Measurements from ENCODE around the gene TRPM6.
"Not testable (repeated sequence)": the region's sequence is repeated elsewhere in the genome, so short reads cannot be mapped to it uniquely, and the experiment has no call there.

The TRPM6 gene

GRCh38 chr9:74887041-74887980 lies at the start of gene TRPM6:
Gene TRPM6, minus strand, starts transcription at chr9:74887921. Its CDS starts 65 bp downstream, at chr9:74887856.
- Mint-ChIP-seq H3K4me1 (ENCODE audit: low read depth) (peaks cover 10% of the 10 kb centered on the region), H3K9me3 (no peaks in the 10 kb centered on the region), H3K27me3 (ENCODE audit: low read depth) (peaks cover 49% of the 10 kb centered on the region), H3K4me3 (peak within 1 kb of the TSS; percentile 89), H3K36me3 (ENCODE audit: low read depth) (no peaks in the 10 kb centered on the region), H3K27ac (no peak within 1 kb of the TSS)
- peak; percentile 18 for DNase-seq (ENCODE audit: low spot score)

- Mint-ChIP-seq H3K4me3 (no peak overlapping the region), H3K27ac (no peak overlapping the region), H3K27me3 (ENCODE audit: low read depth) (peaks cover 19% of the 10 kb centered on the region), H3K4me1 (ENCODE audit: low read depth) (no peaks in the 10 kb centered on the region), H3K36me3 (ENCODE audit: low read depth) (no peaks in the 10 kb centered on the region), H3K9me3 (no peaks in the 10 kb centered on the region)
- no peak for DNase-seq (ENCODE audit: low spot score)
Measured at GRCh38 chr9:74935008-74935407, 47.3 kb upstream of the TRPM6 start.

GRCh38 chr9:74921737-74922136 lies 34.0 kb upstream of the TRPM6 start:
- Mint-ChIP-seq H3K9me3 (no peaks in the 10 kb centered on the region), H3K27ac (no peak overlapping the region), H3K4me1 (ENCODE audit: low read depth) (no peaks in the 10 kb centered on the region), H3K36me3 (ENCODE audit: low read depth) (no peaks in the 10 kb centered on the region), H3K4me3 (no peak overlapping the region), H3K27me3 (ENCODE audit: low read depth) (no peaks in the 10 kb centered on the region)
- DNase-seq (ENCODE audit: low spot score): no peak

GRCh38 chr9:74920944-74921626 lies 33.4 kb upstream of the TRPM6 start:
- H3K4me3 Mint-ChIP-seq: no peak overlapping the region
- no peak overlapping the region for H3K27ac Mint-ChIP-seq
- no peaks in the 10 kb centered on the region for H3K27me3 Mint-ChIP-seq (ENCODE audit: low read depth)
- no peaks in the 10 kb centered on the region for H3K36me3 Mint-ChIP-seq (ENCODE audit: low read depth)
- no peak for DNase-seq (ENCODE audit: low spot score)
- no peaks in the 10 kb centered on the region for H3K4me1 Mint-ChIP-seq (ENCODE audit: low read depth)
- no peaks in the 10 kb centered on the region for H3K9me3 Mint-ChIP-seq

- no peak for DNase-seq (ENCODE audit: low spot score)
- H3K36me3 Mint-ChIP-seq (ENCODE audit: low read depth): no peaks in the 10 kb centered on the region
- no peaks in the 10 kb centered on the region for H3K9me3 Mint-ChIP-seq
- no peaks in the 10 kb centered on the region for H3K4me1 Mint-ChIP-seq (ENCODE audit: low read depth)
- H3K27ac Mint-ChIP-seq: no peak overlapping the region
- H3K27me3 Mint-ChIP-seq (ENCODE audit: low read depth): peaks cover 5% of the 10 kb centered on the region
- H3K4me3 Mint-ChIP-seq: no peak overlapping the region
Measured at GRCh38 chr9:74910036-74910435, 22.3 kb upstream of the TRPM6 start.

GRCh38 chr9:74908665-74909064 lies 20.9 kb upstream of the TRPM6 start:
- Mint-ChIP-seq H3K4me1 (ENCODE audit: low read depth) (no peaks in the 10 kb centered on the region), H3K4me3 (no peak overlapping the region), H3K36me3 (ENCODE audit: low read depth) (no peaks in the 10 kb centered on the region), H3K27ac (no peak overlapping the region), H3K27me3 (ENCODE audit: low read depth) (peaks cover 5% of the 10 kb centered on the region), H3K9me3 (no peaks in the 10 kb centered on the region)
- DNase-seq (ENCODE audit: low spot score): no peak

- DNase-seq (ENCODE audit: low spot score): no peak
- H3K9me3 Mint-ChIP-seq: no peaks in the 10 kb centered on the region
- no peak overlapping the region for H3K27ac Mint-ChIP-seq
- H3K27me3 Mint-ChIP-seq (ENCODE audit: low read depth): peaks cover 5% of the 10 kb centered on the region
- H3K4me3 Mint-ChIP-seq: no peak overlapping the region
- no peaks in the 10 kb centered on the region for H3K4me1 Mint-ChIP-seq (ENCODE audit: low read depth)
- no peaks in the 10 kb centered on the region for H3K36me3 Mint-ChIP-seq (ENCODE audit: low read depth)
Measured at GRCh38 chr9:74907085-74907484, 19.4 kb upstream of the TRPM6 start.

GRCh38 chr9:74901001-74901400 lies 13.3 kb upstream of the TRPM6 start:
- H3K27ac Mint-ChIP-seq: no peak overlapping the region
- peaks cover 4% of the 10 kb centered on the region for H3K27me3 Mint-ChIP-seq (ENCODE audit: low read depth)
- no peaks in the 10 kb centered on the region for H3K4me1 Mint-ChIP-seq (ENCODE audit: low read depth)
- no peak for DNase-seq (ENCODE audit: low spot score)
- no peak overlapping the region for H3K4me3 Mint-ChIP-seq
- no peaks in the 10 kb centered on the region for H3K9me3 Mint-ChIP-seq
- no peaks in the 10 kb centered on the region for H3K36me3 Mint-ChIP-seq (ENCODE audit: low read depth)

- not testable (repeated sequence) for H3K36me3 Mint-ChIP-seq (ENCODE audit: low read depth); H3K4me3 Mint-ChIP-seq; H3K9me3 Mint-ChIP-seq; DNase-seq (ENCODE audit: low spot score); H3K4me1 Mint-ChIP-seq (ENCODE audit: low read depth); H3K27ac Mint-ChIP-seq
- H3K27me3 Mint-ChIP-seq (ENCODE audit: low read depth): peaks cover 54% of the 10 kb centered on the region
Measured at GRCh38 chr9:74888449-74888848, 728 bp upstream of the TRPM6 start.

GRCh38 chr9:74887981-74888370 lies 255 bp upstream of the TRPM6 start:
- Mint-ChIP-seq H3K27me3 (ENCODE audit: low read depth) (peaks cover 53% of the 10 kb centered on the region), H3K4me3 (peak overlapping the region; percentile 89), H3K9me3 (no peaks in the 10 kb centered on the region), H3K27ac (no peak overlapping the region), H3K4me1 (ENCODE audit: low read depth) (peaks cover 10% of the 10 kb centered on the region), H3K36me3 (ENCODE audit: low read depth) (no peaks in the 10 kb centered on the region)
- no peak for DNase-seq (ENCODE audit: low spot score)

GRCh38 chr9:74876382-74876949 lies 11.3 kb downstream of the TRPM6 start:
- no peak overlapping the region for H3K4me3 Mint-ChIP-seq
- H3K4me1 Mint-ChIP-seq (ENCODE audit: low read depth): peaks cover 5% of the 10 kb centered on the region
- DNase-seq (ENCODE audit: low spot score): no peak
- peaks cover 24% of the 10 kb centered on the region for H3K9me3 Mint-ChIP-seq
- peaks cover 4% of the 10 kb centered on the region for H3K36me3 Mint-ChIP-seq (ENCODE audit: low read depth)
- peaks cover 5% of the 10 kb centered on the region for H3K27me3 Mint-ChIP-seq (ENCODE audit: low read depth)
- H3K27ac Mint-ChIP-seq: no peak overlapping the region

- no peak for DNase-seq (ENCODE audit: low spot score)
- peaks cover 4% of the 10 kb centered on the region for H3K36me3 Mint-ChIP-seq (ENCODE audit: low read depth)
- no peak overlapping the region for H3K27ac Mint-ChIP-seq
- peaks cover 4% of the 10 kb centered on the region for H3K4me1 Mint-ChIP-seq (ENCODE audit: low read depth)
- peaks cover 21% of the 10 kb centered on the region for H3K9me3 Mint-ChIP-seq
- H3K4me3 Mint-ChIP-seq: no peak overlapping the region
- H3K27me3 Mint-ChIP-seq (ENCODE audit: low read depth): peaks cover 4% of the 10 kb centered on the region
Measured at GRCh38 chr9:74875656-74876055, 12.1 kb downstream of the TRPM6 start.

- no peak for DNase-seq (ENCODE audit: low spot score)
- Mint-ChIP-seq H3K27ac (no peak overlapping the region), H3K4me1 (ENCODE audit: low read depth) (no peaks in the 10 kb centered on the region), H3K27me3 (ENCODE audit: low read depth) (peaks cover 4% of the 10 kb centered on the region), H3K9me3 (peaks cover 7% of the 10 kb centered on the region), H3K4me3 (no peak overlapping the region), H3K36me3 (ENCODE audit: low read depth) (peaks cover 3% of the 10 kb centered on the region)
Measured at GRCh38 chr9:74874220-74874619, 13.5 kb downstream of the TRPM6 start.

GRCh38 chr9:74872619-74873233 lies 15.0 kb downstream of the TRPM6 start:
- H3K27ac Mint-ChIP-seq: no peak overlapping the region
- no peaks in the 10 kb centered on the region for H3K4me1 Mint-ChIP-seq (ENCODE audit: low read depth)
- H3K36me3 Mint-ChIP-seq (ENCODE audit: low read depth): no peaks in the 10 kb centered on the region
- no peak overlapping the region for H3K4me3 Mint-ChIP-seq
- H3K27me3 Mint-ChIP-seq (ENCODE audit: low read depth): peaks cover 4% of the 10 kb centered on the region
- DNase-seq (ENCODE audit: low spot score): no peak
- no peaks in the 10 kb centered on the region for H3K9me3 Mint-ChIP-seq
